WTC11 (cell line): Measurements from ENCODE around the gene USP34. TPM values are rescaled to one million over a fixed set of nuclear protein-coding genes. Genes with fewer than 3 reads are reported as not detected.

Source experiments
- ATAC-seq: fragments of 200-7000 bp; cut with Tn5 transposase; 2 replicates; pipeline ENCODE4 v1.10.0; 2021; ENCODE audit warnings: mild to moderate bottlenecking, moderate library complexity
- CTCF ChIA-PET: fragments of 300-600 bp; sonication (Branson Sonifier 250); formaldehyde crosslinking; loops from one replicate; lab custom pipeline; 2021; ENCODE audit warnings: antibody characterized with exemption; lab: Charles Lee
- POLR2A ChIA-PET: fragments of 350-600 bp; sonication (Branson Sonifier 250); formaldehyde crosslinking; loops from one replicate; lab custom pipeline; 2021; ENCODE audit warnings: antibody characterized with exemption; lab: Charles Lee
- DNase-seq: peaks from one replicate; pipeline ENCODE4 v3.0.0; 2021; ENCODE audit warnings: low spot score
- H3K27ac Mint-ChIP-seq: 2 replicates; pipeline ENCODE4 v1.8.0; 2021; ENCODE audit warnings: mixed read lengths
- H3K27me3 Mint-ChIP-seq: 2 replicates; pipeline ENCODE4 v1.8.0; 2021; ENCODE audit warnings: low read depth, mild to moderate bottlenecking, moderate library complexity, mixed read lengths
- H3K36me3 Mint-ChIP-seq: 2 replicates; pipeline ENCODE4 v1.8.0; 2021; ENCODE audit warnings: mixed read lengths
- H3K4me1 Mint-ChIP-seq: 2 replicates; pipeline ENCODE4 v1.8.0; 2022; ENCODE audit warnings: mixed read lengths
- H3K4me3 Mint-ChIP-seq: 2 replicates; pipeline ENCODE4 v1.8.0; 2021; ENCODE audit warnings: mild to moderate bottlenecking, moderate library complexity, mixed read lengths
- H3K9me3 Mint-ChIP-seq: 2 replicates; pipeline ENCODE4 v1.8.0; 2021; ENCODE audit warnings: mixed read lengths
- CBFB ChIP-seq: sonication (generic); formaldehyde crosslinking; IDR thresholded peaks from 2 replicates; pipeline ENCODE4 v1.8.1; 2022; ENCODE audit warnings: mild to moderate bottlenecking, low read depth, missing genetic modification reagents
- FOXJ3 ChIP-seq: sonication (generic); formaldehyde crosslinking; IDR thresholded peaks from 2 replicates; pipeline ENCODE4 v1.9.0; 2021; ENCODE audit warnings: missing genetic modification reagents, mild to moderate bottlenecking, borderline replicate concordance
- FOXK1 ChIP-seq: sonication (generic); formaldehyde crosslinking; IDR thresholded peaks from 2 replicates; pipeline ENCODE4 v1.8.0; 2022; ENCODE audit warnings: mild to moderate bottlenecking, moderate library complexity, missing genetic modification reagents
- IRF1 ChIP-seq: sonication (generic); formaldehyde crosslinking; IDR thresholded peaks from 2 replicates; pipeline ENCODE4 v1.8.0; 2023; ENCODE audit warnings: missing genetic modification reagents
- IRF2 ChIP-seq: sonication (generic); formaldehyde crosslinking; IDR thresholded peaks from 2 replicates; pipeline ENCODE4 v1.8.0; 2022; ENCODE audit warnings: low read depth, missing genetic modification reagents, borderline replicate concordance
- NFATC4 ChIP-seq: fragments of 250-450 bp; sonication (Bioruptor Pico); IDR thresholded peaks from 2 replicates; pipeline ENCODE4 v1.9.0; 2021; ENCODE audit warnings: mild to moderate bottlenecking
- NR1H2 ChIP-seq: sonication (generic); formaldehyde crosslinking; IDR thresholded peaks from 2 replicates; pipeline ENCODE4 v1.9.0; 2021; ENCODE audit warnings: mild to moderate bottlenecking, moderate library complexity, missing genetic modification reagents
- RELA ChIP-seq: sonication (generic); formaldehyde crosslinking; IDR thresholded peaks from 2 replicates; pipeline ENCODE4 v1.8.1; 2022; ENCODE audit warnings: missing genetic modification reagents, mild to moderate bottlenecking, borderline replicate concordance
- SMAD4 ChIP-seq: sonication (generic); formaldehyde crosslinking; IDR thresholded peaks from 2 replicates; pipeline ENCODE4 v1.8.0; 2022; ENCODE audit warnings: mild to moderate bottlenecking, missing genetic modification reagents
- TCF7 ChIP-seq: sonication (generic); formaldehyde crosslinking; IDR thresholded peaks from 2 replicates; pipeline ENCODE4 v1.8.0; 2022; ENCODE audit warnings: mild to moderate bottlenecking, low read depth, missing genetic modification reagents, moderate library complexity
- TP53 ChIP-seq: sonication (generic); formaldehyde crosslinking; IDR thresholded peaks from 2 replicates; pipeline ENCODE4 v1.8.1; 2023; ENCODE audit warnings: mild to moderate bottlenecking, missing genetic modification reagents
- ZBTB43 ChIP-seq: sonication (generic); formaldehyde crosslinking; IDR thresholded peaks from 2 replicates; pipeline ENCODE4 v1.8.1; 2023; ENCODE audit warnings: mild to moderate bottlenecking, missing genetic modification reagents
- ZMAT4 ChIP-seq: fragments of 250-450 bp; sonication (Bioruptor Pico); IDR thresholded peaks from 2 replicates; pipeline ENCODE4 v1.9.0; 2021; ENCODE audit warnings: mild to moderate bottlenecking
- ZNF317 ChIP-seq: sonication (generic); formaldehyde crosslinking; IDR thresholded peaks from 2 replicates; pipeline ENCODE4 v1.8.1; 2023; ENCODE audit warnings: low read depth, mild to moderate bottlenecking, moderate library complexity, missing genetic modification reagents, borderline replicate concordance
- total RNA-seq: library from RNA; stranded (reverse); gene quantifications from 3 replicates; pipeline ENCODE4 v1.2.3, GENCODE V29; 2021
- TF ChIP-seq, protein P1 (sequence below): sonication (generic); formaldehyde crosslinking; IDR thresholded peaks from 2 replicates; pipeline ENCODE4 v1.8.1; 2023; ENCODE audit warnings: mild to moderate bottlenecking, missing genetic modification reagents, borderline replicate concordance
- TF ChIP-seq, protein P2 (sequence below): fragments of 250-450 bp; sonication (Bioruptor Pico); IDR thresholded peaks from 2 replicates; pipeline ENCODE4 v2.1.2; 2022; ENCODE audit warnings: mild to moderate bottlenecking, moderate library complexity
- TF ChIP-seq, protein P3 (sequence below): sonication (generic); formaldehyde crosslinking; conservative IDR thresholded peaks from 2 replicates; pipeline ENCODE4 v1.8.1; 2022; ENCODE audit warnings: mild to moderate bottlenecking, missing genetic modification reagents

USP34 gene
- total RNA-seq, 1 experiment from 2014 or later: 92.3 TPM

DNA sequence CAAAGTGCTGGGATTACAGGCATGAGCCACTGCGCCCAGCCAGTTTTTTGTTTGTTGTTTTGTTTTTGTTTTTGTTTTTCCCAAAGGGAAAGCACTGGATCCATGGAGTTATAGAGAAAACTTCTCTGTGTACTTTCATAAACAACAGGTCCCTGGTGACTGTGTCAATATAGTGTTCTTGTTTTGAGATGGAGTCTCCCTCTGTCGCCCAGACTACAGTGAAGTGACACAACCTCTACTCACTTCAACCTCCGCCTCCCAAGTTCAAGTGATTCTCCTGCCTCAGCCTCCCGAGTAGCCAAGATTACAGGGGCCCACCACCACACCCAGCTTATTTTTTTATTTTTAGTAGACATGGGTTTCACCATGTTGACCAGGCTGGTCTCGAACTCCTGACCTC lies 16.5 kb downstream of the USP34 start:
- POLR2A ChIA-PET: interaction anchor here (0.5 kb wide), 1 partner anchor 503 kb away, joined by 3 read pairs; no protein-coding TSS in a partner anchor
- TF ChIP-seq IRF2 (CRISPR knock-in tag): no peak
- H3K27me3 Mint-ChIP-seq: no peaks in the 10 kb centered on the region
- ATAC-seq (no peak), DNase-seq (no peak)
- H3K36me3 Mint-ChIP-seq: peaks cover 8% of the 10 kb centered on the region; the same call in 1 of the 2 replicates
- no peak overlapping the region for H3K4me3 Mint-ChIP-seq
- no peak overlapping the region for H3K27ac Mint-ChIP-seq
- H3K4me1 Mint-ChIP-seq: peaks cover 6% of the 10 kb centered on the region
- no peaks in the 10 kb centered on the region for H3K9me3 Mint-ChIP-seq
- CTCF ChIA-PET: no interaction called here

GRCh38 chr2:61452392-61452791 lies 18.5 kb downstream of the USP34 start:
- ATAC-seq: no peak
- no peaks in the 10 kb centered on the region for H3K4me1 Mint-ChIP-seq
- H3K27ac Mint-ChIP-seq: peak overlapping the region; percentile 36; the same call in 1 of the 2 replicates
- H3K4me3 Mint-ChIP-seq: no peak overlapping the region
- TF ChIP-seq TCF7 (CRISPR knock-in tag) (no peak), IRF2 (CRISPR knock-in tag) (no peak), FOXJ3 (CRISPR knock-in tag) (no peak), NR1H2 (CRISPR knock-in tag) (no peak), TP53 (CRISPR knock-in tag) (no peak), ZBTB43 (CRISPR knock-in tag) (no peak), CBFB (CRISPR knock-in tag) (no peak), ZNF317 (CRISPR knock-in tag) (no peak), ZMAT4 (CRISPR knock-in tag) (no peak), SMAD4 (no peak), IRF1 (CRISPR knock-in tag) (no peak), NFATC4 (CRISPR knock-in tag) (no peak), RELA (CRISPR knock-in tag) (no peak), FOXK1 (CRISPR knock-in tag) (no peak)
- TF ChIP-seq, protein P1, sequence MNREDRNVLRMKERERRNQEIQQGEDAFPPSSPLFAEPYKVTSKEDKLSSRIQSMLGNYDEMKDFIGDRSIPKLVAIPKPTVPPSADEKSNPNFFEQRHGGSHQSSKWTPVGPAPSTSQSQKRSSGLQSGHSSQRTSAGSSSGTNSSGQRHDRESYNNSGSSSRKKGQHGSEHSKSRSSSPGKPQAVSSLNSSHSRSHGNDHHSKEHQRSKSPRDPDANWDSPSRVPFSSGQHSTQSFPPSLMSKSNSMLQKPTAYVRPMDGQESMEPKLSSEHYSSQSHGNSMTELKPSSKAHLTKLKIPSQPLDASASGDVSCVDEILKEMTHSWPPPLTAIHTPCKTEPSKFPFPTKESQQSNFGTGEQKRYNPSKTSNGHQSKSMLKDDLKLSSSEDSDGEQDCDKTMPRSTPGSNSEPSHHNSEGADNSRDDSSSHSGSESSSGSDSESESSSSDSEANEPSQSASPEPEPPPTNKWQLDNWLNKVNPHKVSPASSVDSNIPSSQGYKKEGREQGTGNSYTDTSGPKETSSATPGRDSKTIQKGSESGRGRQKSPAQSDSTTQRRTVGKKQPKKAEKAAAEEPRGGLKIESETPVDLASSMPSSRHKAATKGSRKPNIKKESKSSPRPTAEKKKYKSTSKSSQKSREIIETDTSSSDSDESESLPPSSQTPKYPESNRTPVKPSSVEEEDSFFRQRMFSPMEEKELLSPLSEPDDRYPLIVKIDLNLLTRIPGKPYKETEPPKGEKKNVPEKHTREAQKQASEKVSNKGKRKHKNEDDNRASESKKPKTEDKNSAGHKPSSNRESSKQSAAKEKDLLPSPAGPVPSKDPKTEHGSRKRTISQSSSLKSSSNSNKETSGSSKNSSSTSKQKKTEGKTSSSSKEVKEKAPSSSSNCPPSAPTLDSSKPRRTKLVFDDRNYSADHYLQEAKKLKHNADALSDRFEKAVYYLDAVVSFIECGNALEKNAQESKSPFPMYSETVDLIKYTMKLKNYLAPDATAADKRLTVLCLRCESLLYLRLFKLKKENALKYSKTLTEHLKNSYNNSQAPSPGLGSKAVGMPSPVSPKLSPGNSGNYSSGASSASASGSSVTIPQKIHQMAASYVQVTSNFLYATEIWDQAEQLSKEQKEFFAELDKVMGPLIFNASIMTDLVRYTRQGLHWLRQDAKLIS (CRISPR knock-in tag): no peak
- TF ChIP-seq, protein P2, sequence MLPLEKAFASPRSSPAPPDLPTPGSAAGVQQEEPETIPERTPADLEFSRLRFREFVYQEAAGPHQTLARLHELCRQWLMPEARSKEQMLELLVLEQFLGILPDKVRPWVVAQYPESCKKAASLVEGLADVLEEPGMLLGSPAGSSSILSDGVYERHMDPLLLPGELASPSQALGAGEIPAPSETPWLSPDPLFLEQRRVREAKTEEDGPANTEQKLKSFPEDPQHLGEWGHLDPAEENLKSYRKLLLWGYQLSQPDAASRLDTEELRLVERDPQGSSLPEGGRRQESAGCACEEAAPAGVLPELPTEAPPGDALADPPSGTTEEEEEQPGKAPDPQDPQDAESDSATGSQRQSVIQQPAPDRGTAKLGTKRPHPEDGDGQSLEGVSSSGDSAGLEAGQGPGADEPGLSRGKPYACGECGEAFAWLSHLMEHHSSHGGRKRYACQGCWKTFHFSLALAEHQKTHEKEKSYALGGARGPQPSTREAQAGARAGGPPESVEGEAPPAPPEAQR (CRISPR knock-in tag): no peak
- TF ChIP-seq, protein P3, sequence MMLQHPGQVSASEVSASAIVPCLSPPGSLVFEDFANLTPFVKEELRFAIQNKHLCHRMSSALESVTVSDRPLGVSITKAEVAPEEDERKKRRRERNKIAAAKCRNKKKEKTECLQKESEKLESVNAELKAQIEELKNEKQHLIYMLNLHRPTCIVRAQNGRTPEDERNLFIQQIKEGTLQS (CRISPR knock-in tag): no peak
- H3K27me3 Mint-ChIP-seq: no peaks in the 10 kb centered on the region
- POLR2A ChIA-PET: no interaction called here
- DNase-seq: no peak
- no peaks in the 10 kb centered on the region for H3K9me3 Mint-ChIP-seq
- H3K36me3 Mint-ChIP-seq: peaks cover 8% of the 10 kb centered on the region; the same call in 1 of the 2 replicates
- CTCF ChIA-PET: interaction anchor here (1.4 kb wide), 1 partner anchor 26 kb away, joined by 5 read pairs; no protein-coding TSS in a partner anchor
